GM21723 (cell line): Measurements from ENCODE around the gene TGIF2.

Experiments used
- ATAC-seq: cut with Tn5 transposase; IDR thresholded peaks from one replicate; pipeline ENCODE4 v1.9.1; 2021; ENCODE audit warnings: mild to moderate bottlenecking, moderate library complexity; ENCODE audit not compliant: unreplicated experiment

Gene TGIF2

GRCh38 chr20:36574366-36575135, 1.2 kb downstream of the TGIF2 start:
- ATAC-seq, result no peak

DNA sequence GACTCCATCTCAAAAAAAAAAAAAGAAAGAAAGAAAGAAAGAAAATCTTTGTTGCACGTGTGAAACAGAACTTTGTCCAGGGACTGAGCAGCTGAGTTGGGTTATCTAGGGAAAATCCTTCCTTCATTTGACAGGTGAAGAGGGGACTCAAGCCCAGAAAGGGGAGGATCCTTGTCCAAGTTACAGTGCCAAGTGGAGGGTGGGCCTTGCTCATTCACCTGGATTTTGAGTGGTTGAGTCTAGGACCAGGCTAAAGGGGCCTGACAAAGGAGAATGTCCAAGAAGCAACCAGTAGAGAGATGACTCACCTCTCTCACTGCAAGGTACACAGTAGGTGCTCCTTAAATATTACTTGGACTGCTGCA, 2.7 kb downstream of the TGIF2 start:
- no peak for ATAC-seq

DNA sequence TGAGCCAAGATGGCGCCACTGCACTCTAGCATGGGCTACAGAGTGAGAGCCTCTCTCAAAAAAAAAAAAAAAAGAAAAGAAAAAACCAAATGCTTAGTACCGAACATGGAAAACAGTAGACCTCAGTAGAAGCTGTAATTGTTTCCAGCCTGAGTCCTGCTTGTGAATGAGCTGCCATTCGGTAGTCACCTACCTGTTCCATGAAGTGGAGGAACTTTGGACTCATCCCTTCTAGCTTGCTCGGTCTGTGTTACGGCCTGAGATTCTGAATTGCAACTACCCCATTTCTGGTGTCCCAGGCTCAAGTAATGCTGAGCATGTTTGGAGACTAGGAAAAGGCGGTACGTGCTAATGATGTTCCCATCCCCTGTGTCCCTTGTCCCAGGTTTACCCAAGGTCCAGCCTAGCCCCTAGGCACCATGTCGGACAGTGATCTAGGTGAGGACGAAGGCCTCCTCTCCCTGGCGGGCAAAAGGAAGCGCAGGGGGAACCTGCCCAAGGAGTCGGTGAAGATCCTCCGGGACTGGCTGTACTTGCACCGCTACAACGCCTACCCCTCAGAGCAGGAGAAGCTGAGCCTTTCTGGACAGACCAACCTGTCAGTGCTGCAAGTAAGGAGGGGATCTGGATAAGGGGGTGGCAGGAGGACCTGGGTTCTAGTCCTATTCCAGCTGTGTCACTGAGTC, 5.1 kb downstream of the TGIF2 start:
- no peak for ATAC-seq

- ATAC-seq, result no peak
Observed at GRCh38 chr20:36579996-36580545, 6.7 kb downstream of the TGIF2 start.

DNA sequence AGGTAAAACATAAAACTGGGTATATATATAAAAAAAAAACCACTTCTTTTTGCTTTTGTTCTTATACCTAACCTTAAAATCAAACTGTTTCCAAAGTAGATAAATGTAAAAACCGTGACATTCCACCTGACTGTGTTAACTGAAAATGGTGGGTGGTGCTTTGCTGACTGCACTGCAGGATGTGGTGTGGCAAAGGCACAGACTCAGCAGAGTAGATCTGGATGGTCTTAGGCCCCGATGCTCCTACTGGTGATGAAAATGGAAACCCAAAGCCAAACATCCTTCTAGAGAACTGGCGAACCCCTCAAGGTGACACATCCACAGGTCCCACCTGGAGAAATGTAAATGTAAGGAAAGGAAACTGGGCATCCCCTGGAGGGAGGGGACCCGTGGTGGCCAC, 8.9 kb downstream of the TGIF2 start:
- ATAC-seq, result no peak

- no peak for ATAC-seq
Observed at GRCh38 chr20:36582821-36583220, 9.4 kb downstream of the TGIF2 start.

DNA sequence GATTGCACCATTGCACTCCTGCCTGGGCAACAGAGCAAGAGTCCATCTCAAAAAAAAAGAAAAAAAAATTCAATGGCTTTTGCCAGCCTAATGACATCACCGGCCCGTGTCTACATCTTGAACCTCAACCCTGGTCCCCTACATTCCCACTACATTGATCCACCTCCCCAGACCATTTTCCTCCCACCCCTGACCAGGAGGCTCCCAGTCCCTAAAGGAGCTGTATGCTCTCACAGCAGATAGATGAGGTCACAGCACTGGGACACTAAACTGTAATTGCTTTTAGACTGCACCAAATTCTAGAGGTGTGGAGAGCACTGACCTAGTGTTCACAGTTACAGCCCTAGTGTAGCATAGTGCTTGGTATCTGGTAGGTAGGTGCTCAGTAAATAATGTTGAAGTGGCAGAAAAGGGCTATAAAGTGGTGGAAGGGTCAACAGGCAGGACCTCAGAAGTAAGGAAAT, 10.7 kb downstream of the TGIF2 start:
- no peak for ATAC-seq

DNA sequence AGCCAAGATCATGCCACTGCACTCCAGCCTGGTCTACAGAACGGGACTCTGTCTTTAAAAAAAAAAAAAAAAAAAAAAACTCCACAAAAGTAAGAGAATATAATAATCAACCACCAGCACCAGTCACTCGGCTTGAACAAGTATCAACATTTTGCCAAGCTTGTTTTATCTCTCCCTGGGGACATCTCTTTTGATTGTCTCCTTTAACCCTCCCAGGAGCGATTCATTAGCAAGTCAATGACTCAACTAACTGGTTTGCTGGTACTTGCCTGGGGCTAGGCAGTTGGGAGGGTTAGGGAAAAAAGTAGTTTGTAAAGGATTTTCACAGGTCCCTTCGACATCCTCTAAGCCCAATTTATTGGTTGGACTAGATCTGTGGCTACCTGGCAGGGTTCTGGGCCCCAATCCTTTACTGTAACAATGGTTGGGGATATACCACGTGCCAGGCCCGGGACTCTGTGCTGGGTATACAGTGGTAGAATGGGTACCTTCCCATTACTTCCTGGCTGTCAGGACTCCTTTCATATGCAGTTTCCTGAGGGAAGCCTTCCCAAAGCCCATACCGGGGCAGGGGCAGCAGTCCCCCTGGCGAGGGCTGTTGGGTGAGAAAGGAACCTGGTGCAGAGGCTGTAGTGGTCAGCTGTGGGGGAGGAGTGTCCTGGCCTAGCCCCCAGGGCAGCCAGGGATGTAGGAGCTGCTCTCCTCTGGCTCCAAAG, 12.2 kb downstream of the TGIF2 start:
- ATAC-seq, result no peak

- no peak for ATAC-seq
Observed at GRCh38 chr20:36587388-36588070, 14.1 kb downstream of the TGIF2 start.

- ATAC-seq, result no peak
Observed at GRCh38 chr20:36591281-36591680, 17.9 kb downstream of the TGIF2 start.

DNA sequence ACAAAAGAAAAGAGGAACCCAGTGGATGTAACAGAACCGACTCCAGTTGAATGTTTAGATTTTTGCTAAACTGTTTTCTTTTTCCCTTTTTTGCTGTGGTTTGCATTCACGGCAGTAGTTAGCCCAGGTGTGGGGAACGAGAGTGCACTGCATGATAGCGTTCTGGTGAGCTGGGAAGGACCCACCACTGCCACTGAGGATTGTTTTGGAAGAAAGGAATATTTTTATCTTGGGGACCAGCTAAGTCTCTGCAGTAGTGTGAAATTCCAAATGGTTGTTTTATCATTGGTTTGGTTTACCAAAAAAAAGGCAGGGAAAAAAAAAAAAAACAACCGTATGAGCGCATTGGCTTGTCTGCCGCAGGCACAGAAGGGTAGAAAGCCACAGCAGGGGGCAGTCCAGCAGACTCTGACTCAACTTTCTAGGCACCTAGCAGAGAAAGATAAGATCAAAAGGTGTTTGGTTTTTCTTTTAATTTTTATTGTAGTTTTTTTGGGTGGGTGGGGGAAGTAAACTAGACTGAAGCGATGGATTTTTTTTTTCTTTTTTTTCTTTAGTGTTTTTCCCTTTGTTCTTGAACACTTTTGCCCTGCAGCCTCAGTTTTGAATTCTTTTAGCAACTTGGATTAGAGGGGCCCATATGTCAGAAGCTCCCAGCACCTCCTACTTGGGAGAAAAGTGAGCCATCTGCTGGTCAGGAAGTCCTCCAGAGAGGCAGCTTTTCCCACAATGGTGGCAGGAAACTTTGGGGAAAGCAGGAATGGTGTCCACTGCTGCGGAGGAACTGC, 18.7 kb downstream of the TGIF2 start:
- no peak for ATAC-seq

- no peak for ATAC-seq
Observed at GRCh38 chr20:36593347-36593929, 20.0 kb downstream of the TGIF2 start.

DNA sequence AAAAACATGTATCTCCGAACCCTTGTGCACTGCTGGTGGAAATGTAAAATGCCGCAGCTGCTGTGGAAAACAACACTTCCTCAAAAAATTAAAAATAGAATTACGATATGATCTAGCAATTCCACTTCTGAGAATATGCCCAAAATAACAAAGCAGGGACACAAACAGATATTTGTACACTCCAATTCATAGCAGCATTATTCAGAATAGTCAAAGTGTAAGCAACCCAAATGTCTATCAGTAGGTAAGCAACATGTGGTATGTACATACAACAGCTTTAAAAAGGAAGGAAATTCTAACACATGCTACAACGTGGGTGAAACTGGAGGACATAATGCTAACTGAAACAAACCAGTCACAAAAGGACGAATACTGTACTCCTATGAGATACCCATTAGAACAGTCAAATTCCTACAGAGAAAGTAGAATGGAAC, 26.5 kb downstream of the TGIF2 start:
- ATAC-seq, result no peak

DNA sequence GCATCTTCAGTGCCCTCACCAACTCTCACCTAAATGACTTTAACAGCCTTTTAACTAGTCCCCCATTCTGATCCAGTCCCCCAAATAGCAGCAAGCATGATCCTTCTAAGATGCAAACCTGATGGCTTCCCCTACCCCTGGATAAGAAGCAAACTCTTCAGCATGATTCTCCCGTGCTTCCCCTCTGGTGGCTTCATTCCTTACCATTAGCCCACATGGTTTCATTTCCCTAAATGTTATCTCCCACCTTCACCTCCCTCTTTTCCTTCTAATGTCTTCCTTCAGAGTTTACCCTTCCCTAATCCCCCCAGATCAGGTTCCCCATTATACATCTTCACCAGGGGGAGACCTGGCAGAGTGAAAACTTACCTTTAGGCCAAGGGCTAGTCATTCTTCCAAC, 28.1 kb downstream of the TGIF2 start:
- ATAC-seq, result no peak

GRCh38 chr20:36604952-36605398, 31.6 kb downstream of the TGIF2 start:
- peak; percentile 29 for ATAC-seq

- peak; percentile 82 for ATAC-seq
Observed at GRCh38 chr20:36605399-36606157, 32.2 kb downstream of the TGIF2 start, which contains the start of gene RAB5IF. Gene RAB5IF, plus strand, starts transcription at chr20:36605779. Its CDS starts 173 bp downstream, at chr20:36605952.

GRCh38 chr20:36606158-36607066, 33.0 kb downstream of the TGIF2 start:
- ATAC-seq, result peak; percentile 13
